Loucy (cell line): ENCODE data around the gene TXLNB.

Source experiments
- CTCF ChIP-seq: fragments of 200-600 bp; sonication (generic); conservative IDR thresholded peaks from 2 replicates; pipeline ENCODE4 v1.5.1; 2014; ENCODE audit warnings: mild to moderate bottlenecking, antibody characterized with exemption, low read length
- EZH2phosphoT487 ChIP-seq: fragments of 200-600 bp; IDR thresholded peaks from 2 replicates; pipeline ENCODE4 v1.6.1; 2018; ENCODE audit warnings: antibody characterized with exemption, mild to moderate bottlenecking, moderate library complexity, borderline replicate concordance

GRCh38 chr6:139277161-139277560 lies 14.6 kb downstream of the TXLNB start:
- no peak for TF ChIP-seq CTCF
- no peak for TF ChIP-seq EZH2phosphoT487
